Erythroblast (primary cell): ENCODE results near the gene PRKG1.

Source experiments
- GATA1 ChIP-seq: IDR thresholded peaks from 2 replicates; pipeline ENCODE4 v1.6.1; 2011; ENCODE audit warnings: low read depth, mild to moderate bottlenecking, control low read depth, low read length, moderate library complexity
- POLR2A ChIP-seq: IDR thresholded peaks from 2 replicates; pipeline ENCODE4 v1.6.1; 2011; ENCODE audit warnings: mild to moderate bottlenecking, low read length

DNA sequence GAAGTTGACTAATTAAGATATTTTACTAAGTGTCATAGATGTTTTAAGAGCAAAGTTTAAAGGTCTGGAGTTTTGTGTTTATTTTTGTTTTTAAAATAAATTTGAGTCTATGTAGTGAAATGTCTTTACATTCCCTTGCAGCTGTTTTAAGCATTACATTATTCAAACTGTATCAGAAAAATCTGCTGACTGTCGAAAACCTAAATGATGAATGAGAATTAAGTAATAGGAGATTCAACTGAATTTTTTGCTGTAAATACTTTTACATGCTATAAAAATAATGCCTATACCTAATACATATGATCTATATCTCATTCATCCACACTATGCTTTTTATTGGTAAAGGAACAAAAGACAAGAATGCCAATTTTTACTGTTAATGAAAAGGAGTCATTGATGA is 397.9 kb downstream of the PRKG1 start:
- TF ChIP-seq POLR2A, result no peak
- TF ChIP-seq GATA1, result no peak
